Osteoblast (primary cell): ENCODE results near the gene VEGFD. TPM values are rescaled to one million over a fixed set of nuclear protein-coding genes. Genes with fewer than 3 reads are reported as not detected.

ENCODE experiments used
- DNase-seq: peaks from one replicate; pipeline ENCODE4 v3.0.0; 2011; ENCODE audit warnings: low spot score, mixed read lengths; ENCODE audit not compliant: insufficient read length; ENCODE audit errors: missing footprints
- H2AFZ ChIP-seq: 2 replicates; pipeline ENCODE4 v1.6.0; 2011; ENCODE audit warnings: mild to moderate bottlenecking, low read length
- H3K27ac ChIP-seq: 2 replicates; pipeline ENCODE4 v1.5.1; 2011; ENCODE audit warnings: mild to moderate bottlenecking, low read depth, low read length, moderate library complexity
- H3K27me3 ChIP-seq: 2 replicates; pipeline ENCODE4 v1.6.0; 2012; ENCODE audit warnings: mild to moderate bottlenecking, control low read depth, inconsistent platforms, low read length, moderate library complexity; ENCODE audit not compliant: insufficient read depth
- H3K36me3 ChIP-seq: 2 replicates; pipeline ENCODE4 v1.5.1; 2011; ENCODE audit warnings: mild to moderate bottlenecking, low read length, control low read depth, moderate library complexity; ENCODE audit not compliant: insufficient read depth
- H3K4me1 ChIP-seq: 2 replicates; pipeline ENCODE4 v1.5.1; 2011; ENCODE audit warnings: mild to moderate bottlenecking, low read length, control low read depth, moderate library complexity; ENCODE audit not compliant: insufficient read depth
- H3K4me2 ChIP-seq: 2 replicates; pipeline ENCODE4 v1.6.0; 2011; ENCODE audit warnings: mild to moderate bottlenecking, low read length; ENCODE audit not compliant: insufficient read depth
- H3K4me3 ChIP-seq: fragments of 200-600 bp; sonication (generic); 3 replicates; pipeline ENCODE4 v1.5.1; 2012; ENCODE audit warnings: mild to moderate bottlenecking, low read length, inconsistent platforms; ENCODE audit not compliant: insufficient read depth
- H3K79me2 ChIP-seq: 2 replicates; pipeline ENCODE4 v1.6.0; 2012; ENCODE audit warnings: mild to moderate bottlenecking, low read length, control low read depth, inconsistent platforms; ENCODE audit not compliant: insufficient read depth
- H3K9me3 ChIP-seq: 2 replicates; pipeline ENCODE4 v1.5.1; 2011; ENCODE audit warnings: low read depth, low read length, control low read depth
- H4K20me1 ChIP-seq: 2 replicates; pipeline ENCODE4 v1.6.0; 2012; ENCODE audit warnings: mild to moderate bottlenecking, low read length, control low read depth; ENCODE audit not compliant: insufficient read depth
- CTCF ChIP-seq: IDR thresholded peaks from 2 replicates; pipeline ENCODE4 v1.5.1; 2011; ENCODE audit warnings: mild to moderate bottlenecking, low read depth, low read length, moderate library complexity; ENCODE audit errors: extremely low read depth
- total RNA-seq: library from RNA; depleted of rRNA; stranded (reverse); fragments of >200 nt; gene quantifications from 2 replicates; pipeline ENCODE4 v1.2.3, GENCODE V29; 2012

VEGFD gene
- total RNA-seq, 1 donor, result 0.36 TPM

GRCh38 chrX:15322072-15322471 lies 62.1 kb downstream of the VEGFD start:
- Histone ChIP-seq H3K4me3 (no peak overlapping the region), H3K79me2 (no peaks in the 10 kb centered on the region), H3K27ac (no peak overlapping the region), H3K36me3 (no peaks in the 10 kb centered on the region), H3K4me2 (no peak overlapping the region), H3K9me3 (no peaks in the 10 kb centered on the region), H4K20me1 (no peaks in the 10 kb centered on the region), H2AFZ (no peak overlapping the region), H3K27me3 (no peaks in the 10 kb centered on the region), H3K4me1 (no peaks in the 10 kb centered on the region)
- no peak for DNase-seq
- no peak for TF ChIP-seq CTCF

DNA sequence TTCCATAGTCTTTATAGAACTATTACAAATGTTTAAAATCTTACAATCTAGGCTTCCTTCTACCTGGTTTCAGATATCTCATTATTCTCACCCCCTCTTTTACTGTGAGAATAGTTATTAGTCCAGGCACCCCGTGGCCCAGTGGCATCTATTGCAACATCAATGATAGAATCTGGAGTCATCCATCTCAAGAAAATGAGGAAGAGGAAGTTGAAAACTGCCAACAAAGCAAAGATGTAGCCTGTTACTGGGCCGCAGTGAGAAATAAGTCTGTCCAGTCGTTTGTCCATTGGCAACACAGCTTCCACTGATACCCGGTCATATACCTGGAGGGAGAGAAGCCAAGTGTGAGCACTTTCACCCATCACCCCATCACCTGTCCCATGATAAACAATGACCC lies 62.8 kb downstream of the VEGFD start:
- no peak overlapping the region for H3K27ac ChIP-seq
- H2AFZ ChIP-seq, result no peak overlapping the region
- no peaks in the 10 kb centered on the region for H4K20me1 ChIP-seq
- H3K9me3 ChIP-seq, result no peaks in the 10 kb centered on the region
- no peaks in the 10 kb centered on the region for H3K4me1 ChIP-seq
- H3K79me2 ChIP-seq, result no peaks in the 10 kb centered on the region
- no peak overlapping the region for H3K4me3 ChIP-seq
- H3K36me3 ChIP-seq, result no peaks in the 10 kb centered on the region
- no peaks in the 10 kb centered on the region for H3K27me3 ChIP-seq
- no peak overlapping the region for H3K4me2 ChIP-seq
- no peak for DNase-seq
- no peak for TF ChIP-seq CTCF

GRCh38 chrX:15320297-15320696 lies 63.9 kb downstream of the VEGFD start:
- no peaks in the 10 kb centered on the region for H3K9me3 ChIP-seq
- no peaks in the 10 kb centered on the region for H3K79me2 ChIP-seq
- TF ChIP-seq CTCF, result no peak
- no peak for DNase-seq
- no peak overlapping the region for H2AFZ ChIP-seq
- H3K4me1 ChIP-seq, result no peaks in the 10 kb centered on the region
- no peaks in the 10 kb centered on the region for H4K20me1 ChIP-seq
- H3K27ac ChIP-seq, result no peak overlapping the region
- H3K27me3 ChIP-seq, result no peaks in the 10 kb centered on the region
- no peaks in the 10 kb centered on the region for H3K36me3 ChIP-seq
- no peak overlapping the region for H3K4me3 ChIP-seq
- no peak overlapping the region for H3K4me2 ChIP-seq

DNA sequence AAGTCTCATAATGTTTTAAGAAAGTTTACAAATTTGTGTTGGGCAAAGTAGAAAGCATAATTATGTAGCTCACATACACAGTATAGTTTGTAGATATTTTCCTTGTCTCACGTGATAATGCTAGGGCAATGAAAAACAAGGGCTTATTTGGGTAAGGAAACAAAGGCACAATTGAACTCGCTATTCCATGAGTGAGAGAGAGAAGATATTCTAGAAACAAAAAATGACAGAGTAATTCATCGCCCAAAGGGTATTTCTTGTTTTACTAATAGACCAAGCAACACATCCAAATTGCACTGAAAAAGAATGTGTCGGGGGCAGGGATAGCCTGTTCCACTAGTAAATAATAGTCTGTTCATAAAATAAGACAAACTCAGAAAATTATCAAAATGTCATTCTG lies 65.1 kb downstream of the VEGFD start:
- Histone ChIP-seq H3K27me3 (no peaks in the 10 kb centered on the region), H3K4me2 (no peak overlapping the region), H3K79me2 (no peaks in the 10 kb centered on the region), H3K36me3 (no peaks in the 10 kb centered on the region), H3K4me1 (no peaks in the 10 kb centered on the region), H3K9me3 (no peaks in the 10 kb centered on the region), H2AFZ (no peak overlapping the region), H4K20me1 (no peaks in the 10 kb centered on the region), H3K27ac (no peak overlapping the region), H3K4me3 (no peak overlapping the region)
- no peak for TF ChIP-seq CTCF
- peak; percentile 47 for DNase-seq
